Uterus (tissue), 4 donors: ENCODE results near the gene CTSO. TPM values are rescaled to one million over a fixed set of nuclear protein-coding genes. Genes with fewer than 3 reads are reported as not detected.

Source experiments
- DNase-seq, 2 donors: peaks; one replicate each; pipeline ENCODE4 v3.0.0-alpha.2; 2019 to 2020
- H3K27ac ChIP-seq, 2 donors: fragments of 200-600 bp; sonication (generic); 1 replicate in 1 of 2; 2 replicates in 1 of 2; pipeline ENCODE4 v1.5.1; 2016 to 2018
- H3K27me3 ChIP-seq, 2 donors: fragments of 200-600 bp; sonication (generic); one replicate each; pipeline ENCODE4 v1.5.1; 2018 to 2019; ENCODE audit warnings: control low read depth in 1 of 2
- H3K36me3 ChIP-seq, 2 donors: fragments of 200-600 bp; sonication (generic); one replicate each; pipeline ENCODE4 v1.5.1; 2019; ENCODE audit warnings: control low read depth in 1 of 2
- H3K4me1 ChIP-seq, 2 donors: fragments of 200-600 bp; sonication (generic); one replicate each; pipeline ENCODE4 v1.5.1; 2018 to 2019; ENCODE audit warnings: control low read depth in 1 of 2
- H3K4me3 ChIP-seq, 2 donors: fragments of 200-600 bp; sonication (generic); 1 replicate in 1 of 2; 2 replicates in 1 of 2; pipeline ENCODE4 v1.5.1; 2018 to 2019; ENCODE audit warnings: mild to moderate bottlenecking in 1 of 2
- H3K9me3 ChIP-seq, 2 donors: fragments of 200-600 bp; sonication (generic); one replicate each; pipeline ENCODE4 v1.5.1; 2019; ENCODE audit warnings: control low read depth in 1 of 2
- CTCF ChIP-seq, 4 experiments: fragments of 200-600 bp in 2 of 4; fragments of 450-650 bp in 2 of 4; sonication (generic) in 2 of 4; IDR thresholded peaks; one replicate each; pipeline ENCODE4 v1.5.1; 2016 to 2019; ENCODE audit warnings: antibody characterized with exemption in 4 of 4, mild to moderate bottlenecking in 2 of 4, moderate library complexity in 1 of 4
- POLR2A ChIP-seq, 2 donors: fragments of 450-650 bp; IDR thresholded peaks; one replicate each; pipeline ENCODE4 v1.6.1; 2016; ENCODE audit warnings: antibody characterized with exemption in 2 of 2, mild to moderate bottlenecking in 1 of 2, moderate library complexity in 1 of 2
- intact Hi-C: fragments of 100-400 bp; cut with DNase I; formaldehyde crosslinking; loops from one replicate; pipeline ENCODE4 v1.15.1; 2023; ENCODE audit warnings: low total_unique reads
- total RNA-seq, 4 donors: library from RNA; depleted of rRNA in 3 of 4; stranded (reverse); fragments of >200 nt in 3 of 4; gene quantifications; one replicate each; pipeline versions ENCODE4 v1.1.0 to v1.2.4, GENCODE V29; 2014 to 2023
- donor health status: DM: yes; HTN: yes; CAD: no.

Gene CTSO
- total RNA-seq, 4 donors from 2014 or later: 22.0 to 77.8 (median 28.6) TPM

GRCh38 chr4:155956461-155956860, 2.8 kb upstream of the CTSO start:
- intact Hi-C loops: no loop called here
- TF ChIP-seq CTCF (IDR thresholded peaks at IDR 0.05): no peak
- no peak for TF ChIP-seq POLR2A (IDR thresholded peaks at IDR 0.05)
- H3K27me3 ChIP-seq: no peaks in the 10 kb centered on the region
- H3K27ac ChIP-seq: no peak overlapping the region
- H3K9me3 ChIP-seq: no peaks in the 10 kb centered on the region
- no peak overlapping the region for H3K4me3 ChIP-seq
- H3K36me3 ChIP-seq: no peaks in the 10 kb centered on the region
- no peak for DNase-seq
- H3K4me1 ChIP-seq: no peaks in the 10 kb centered on the region

GRCh38 chr4:155954939-155955338, 1.3 kb upstream of the CTSO start:
- intact Hi-C loops: no loop called here

GRCh38 chr4:155954118-155954685, 536 bp upstream of the CTSO start:
- Histone ChIP-seq H3K36me3 (no peaks in the 10 kb centered on the region), H3K4me3 (peak overlapping the region; percentile 62 to 77), H3K4me1 (no peaks in the 10 kb centered on the region), H3K27me3 (no peaks in the 10 kb centered on the region), H3K27ac (peak overlapping the region; percentile 97 to 99), H3K9me3 (no peaks in the 10 kb centered on the region)
- TF ChIP-seq CTCF (IDR thresholded peaks at IDR 0.05) (no peak), POLR2A (IDR thresholded peaks at IDR 0.05) (no peak)
- DNase-seq: peak in 1 of 2 donors; percentile 17
- intact Hi-C loops: no loop called here

More at GRCh38 chr4:155954939-155955338, 1.3 kb upstream of the CTSO start:
- Histone ChIP-seq H3K27me3 (no peaks in the 10 kb centered on the region), H3K4me1 (no peaks in the 10 kb centered on the region), H3K9me3 (no peaks in the 10 kb centered on the region), H3K27ac (peak overlapping the region; percentile 97 to 99), H3K4me3 (no peak overlapping the region), H3K36me3 (no peaks in the 10 kb centered on the region)
- TF ChIP-seq CTCF (IDR thresholded peaks at IDR 0.05) (no peak), POLR2A (IDR thresholded peaks at IDR 0.05) (no peak)
- no peak for DNase-seq

- H3K4me3 ChIP-seq: peak overlapping the region; percentile 62 to 77
- no peaks in the 10 kb centered on the region for H3K36me3 ChIP-seq
- intact Hi-C loops: no loop called here
- no peaks in the 10 kb centered on the region for H3K9me3 ChIP-seq
- H3K27me3 ChIP-seq: no peaks in the 10 kb centered on the region
- TF ChIP-seq CTCF (IDR thresholded peaks at IDR 0.05) (no peak), POLR2A (IDR thresholded peaks at IDR 0.05) (no peak)
- peak overlapping the region; percentile 97 to 99 for H3K27ac ChIP-seq
- no peak for DNase-seq
- no peaks in the 10 kb centered on the region for H3K4me1 ChIP-seq
These were observed 1.2 kb downstream of the CTSO start for GRCh38 chr4:155952501-155952901.

- Histone ChIP-seq H3K27me3 (no peaks in the 10 kb centered on the region), H3K4me1 (no peaks in the 10 kb centered on the region), H3K27ac (no peak overlapping the region), H3K36me3 (no peaks in the 10 kb centered on the region), H3K9me3 (no peaks in the 10 kb centered on the region), H3K4me3 (no peak overlapping the region)
- no peak for DNase-seq
- TF ChIP-seq CTCF (IDR thresholded peaks at IDR 0.05): no peak
- no peak for TF ChIP-seq POLR2A (IDR thresholded peaks at IDR 0.05)
- intact Hi-C loops: no loop called here
These were observed 3.2 kb downstream of the CTSO start for GRCh38 chr4:155950461-155950860.
